ENCODE measurements around the gene GRID1. TPM values are rescaled to one million over a fixed set of nuclear protein-coding genes. Genes with fewer than 3 reads are reported as not detected.

GRID1 gene
- total RNA-seq, 3 donors from 2014 or later = 2.3 to 8.5 (median 5.9) TPM

GRCh38 chr10:86085136-86085535, 281.5 kb downstream of the GRID1 start:
- H3K36me3 ChIP-seq = no peaks in the 10 kb centered on the region
- no peak for DNase-seq (ENCODE audit: low spot score in 2 of 2)
- no peak for TF ChIP-seq CTCF (IDR thresholded peaks at IDR 0.05)
- no peak for TF ChIP-seq POLR2A (IDR thresholded peaks at IDR 0.05)
- intact Hi-C loops (cut with DNase I; ENCODE audit: low total_unique reads) = no loop called here
- H3K4me3 ChIP-seq = no peak overlapping the region
- no peaks in the 10 kb centered on the region for H3K4me1 ChIP-seq
- no peak overlapping the region for H3K27ac ChIP-seq
- H3K9me3 ChIP-seq = no peaks in the 10 kb centered on the region
- H3K27me3 ChIP-seq = no peaks in the 10 kb centered on the region

- no peaks in the 10 kb centered on the region for H3K4me1 ChIP-seq
- no peak overlapping the region for H3K27ac ChIP-seq
- H3K27me3 ChIP-seq = no peaks in the 10 kb centered on the region
- no peak for DNase-seq (ENCODE audit: low spot score in 2 of 2)
- no peaks in the 10 kb centered on the region for H3K9me3 ChIP-seq
- no peak overlapping the region for H3K4me3 ChIP-seq
- no peak for TF ChIP-seq CTCF (IDR thresholded peaks at IDR 0.05)
- TF ChIP-seq POLR2AphosphoS5 (IDR thresholded peaks at IDR 0.05) = no peak
- TF ChIP-seq POLR2A (IDR thresholded peaks at IDR 0.05) = no peak
- intact Hi-C loops (cut with DNase I; ENCODE audit: low total_unique reads) = no loop called here
- H3K36me3 ChIP-seq = no peaks in the 10 kb centered on the region
These were observed 282.0 kb downstream of the GRID1 start for GRCh38 chr10:86084585-86084984.

GRCh38 chr10:86083664-86084175, 282.9 kb downstream of the GRID1 start:
- no peak for DNase-seq (ENCODE audit: low spot score in 2 of 2)
- TF ChIP-seq POLR2A (IDR thresholded peaks at IDR 0.05) = no peak
- no peak for TF ChIP-seq CTCF (IDR thresholded peaks at IDR 0.05)
- TF ChIP-seq POLR2AphosphoS5 (IDR thresholded peaks at IDR 0.05) = no peak
- Histone ChIP-seq H3K27me3 (no peaks in the 10 kb centered on the region), H3K4me3 (no peak overlapping the region), H3K9me3 (no peaks in the 10 kb centered on the region), H3K27ac (no peak overlapping the region), H3K4me1 (no peaks in the 10 kb centered on the region), H3K36me3 (no peaks in the 10 kb centered on the region)
- intact Hi-C loops (cut with DNase I; ENCODE audit: low total_unique reads) = no loop called here

- intact Hi-C loops (cut with DNase I; ENCODE audit: low total_unique reads) = no loop called here
- no peak for DNase-seq (ENCODE audit: low spot score in 2 of 2)
- TF ChIP-seq CTCF (IDR thresholded peaks at IDR 0.05) = no peak
- TF ChIP-seq POLR2AphosphoS5 (IDR thresholded peaks at IDR 0.05) = no peak
- TF ChIP-seq POLR2A (IDR thresholded peaks at IDR 0.05) = no peak
- no peaks in the 10 kb centered on the region for H3K9me3 ChIP-seq
- H3K4me1 ChIP-seq = no peaks in the 10 kb centered on the region
- H3K27ac ChIP-seq = no peak overlapping the region
- no peaks in the 10 kb centered on the region for H3K36me3 ChIP-seq
- H3K4me3 ChIP-seq = no peak overlapping the region
- no peaks in the 10 kb centered on the region for H3K27me3 ChIP-seq
These were observed 283.4 kb downstream of the GRID1 start for GRCh38 chr10:86083206-86083605.

- TF ChIP-seq CTCF (IDR thresholded peaks at IDR 0.05) (no peak), POLR2AphosphoS5 (IDR thresholded peaks at IDR 0.05) (no peak), POLR2A (IDR thresholded peaks at IDR 0.05) (no peak)
- no peaks in the 10 kb centered on the region for H3K36me3 ChIP-seq
- DNase-seq (ENCODE audit: low spot score in 2 of 2) = no peak
- no peak overlapping the region for H3K27ac ChIP-seq
- no peaks in the 10 kb centered on the region for H3K9me3 ChIP-seq
- H3K4me1 ChIP-seq = no peaks in the 10 kb centered on the region
- no peaks in the 10 kb centered on the region for H3K27me3 ChIP-seq
- intact Hi-C loops (cut with DNase I; ENCODE audit: low total_unique reads) = no loop called here
- no peak overlapping the region for H3K4me3 ChIP-seq
These were observed 284.0 kb downstream of the GRID1 start for GRCh38 chr10:86082556-86082955.

Data from breast epithelium (tissue), 4 donors.